ENCODE data around the gene RNF5. TPM values are rescaled to one million over a fixed set of nuclear protein-coding genes. Genes with fewer than 3 reads are reported as not detected.

The RNF5 gene
- total and polyA plus RNA-seq, 9 of the 15 experiments (the other 6 are each of a cell fraction or from before 2014, with no cell fraction given) = 62.2 to 245 (median 129) TPM

GRCh38 chr6:32215617-32216016 is 37.4 kb downstream of the RNF5 start:
- Histone ChIP-seq H3K9me1 (ENCODE audit: control insufficient read depth, insufficient read depth, low read length) (no peaks in the 10 kb centered on the region), H2AFZ (ENCODE audit: low read depth, low read length) (peak overlapping the region; percentile 33; the same call in 1 of the 2 replicates), H3K4me2 (ENCODE audit: insufficient read depth, low read length) (no peak overlapping the region; the same call in 1 of the 2 replicates), H3K27me3 (ENCODE audit: control insufficient read depth in 2 of 2, insufficient read depth in 2 of 2, low read length in 2 of 2) (peaks cover 7 to 32% of the 10 kb centered on the region in 2 experiments; a peak in 3 of 5 replicates), H3K9ac (ENCODE audit: insufficient read depth in 1 of 2, low read depth in 2 of 2, low read length in 2 of 2) (no peak overlapping the region), H3K79me2 (ENCODE audit: control insufficient read depth, insufficient read depth, low read length) (no peaks in the 10 kb centered on the region), H3K4me3 (no peak overlapping the region), H3K4me1 (replicated peaks in 1 of 2; ENCODE audit: control insufficient read depth in 2 of 2, insufficient read depth in 2 of 2, low read length in 2 of 2) (peaks cover 8 to 15% of the 10 kb centered on the region in 2 experiments; a peak in 4 of 5 replicates), H3K36me3 (ENCODE audit: control insufficient read depth, insufficient read depth, low read length) (no peaks in the 10 kb centered on the region), H3K27ac (ENCODE audit: extremely low read depth, low read depth, low read length) (no peak overlapping the region), H4K20me1 (replicated peaks; ENCODE audit: control insufficient read depth, insufficient read depth, low read length) (no peaks in the 10 kb centered on the region), H3K9me3 (replicated peaks; ENCODE audit: control insufficient read depth, insufficient read depth, low read depth, low read length) (no peaks in the 10 kb centered on the region)
- no CpG with 5 or more reads among the region's 4 CpGs for WGBS (ENCODE audit: insufficient coverage, low coverage, missing lambda C conversion rate)
- DNase-seq (ENCODE audit: extremely low read depth in 1 of 4, low spot score in 3 of 4) = no peak
- BruUV-seq (replicated peaks) = no TSS peak
- in situ Hi-C loops (cut with MboI) (no loop called here), intact Hi-C loops (cut with micrococcal nuclease) (no loop called here)
- FAIRE-seq = no peak
- CTCF ChIA-PET (ENCODE audit: low intra/inter-chr PET ratio) = no interaction called here
- ATAC-seq = no peak
- POLR2A ChIA-PET = interaction anchor here (0.5 to 1.1 kb wide), 2 partner anchors 10 to 99 kb away, joined by 3 to 4 read pairs; no protein-coding TSS in a partner anchor
- TF ChIP-seq ZNF512 (tag; IDR thresholded peaks at IDR 0.05) (peak; percentile 88), ZEB2 (IDR thresholded peaks at IDR 0.05) (peak; percentile 37; the same call in 1 of the 2 replicates), E2F1 (CRISPR knock-in tag; IDR thresholded peaks at IDR 0.05) (no peak), FOXM1 (IDR thresholded peaks at IDR 0.05; ENCODE audit: low read depth) (no peak), FOXM1 (CRISPR knock-in tag; IDR thresholded peaks at IDR 0.05; ENCODE audit: low read depth) (no peak), MLLT1 (IDR thresholded peaks at IDR 0.05) (peak in 1 of 2 experiments; percentile 29; a peak in 1 of 4 replicates), ZNF583 (CRISPR knock-in tag; IDR thresholded peaks at IDR 0.05) (no peak), ZNF384 (IDR thresholded peaks at IDR 0.05; ENCODE audit: low read depth, low read length) (no peak), HIVEP1 (CRISPR knock-in tag; IDR thresholded peaks at IDR 0.05) (no peak), YBX1 (IDR thresholded peaks at IDR 0.05) (0 out of 2 replicates have a peak, but pooled peaks have one; percentile 43), MTA1 (IDR thresholded peaks at IDR 0.05; ENCODE audit: borderline replicate concordance) (no peak), NR2C1 (IDR thresholded peaks at IDR 0.05) (0 out of 2 replicates have a peak, but pooled peaks have one; percentile 18), NR2C1 (tag; IDR thresholded peaks at IDR 0.05) (no peak), ZSCAN32 (CRISPR knock-in tag; IDR thresholded peaks at IDR 0.05) (no peak), MTA2 (IDR thresholded peaks at IDR 0.05; ENCODE audit: low read depth) (peak; percentile 25; the same call in 1 of the 2 replicates), SRSF7 (optimal IDR thresholded peaks at IDR 0.05; ENCODE audit: low read depth, low read length) (no peak), HDGF (IDR thresholded peaks at IDR 0.05) (peak; percentile 84; the same call in 1 of the 2 replicates), ZNF224 (CRISPR knock-in tag; IDR thresholded peaks at IDR 0.05) (no peak), ZNF143 (CRISPR knock-in tag; IDR thresholded peaks at IDR 0.05) (no peak), LARP7 (IDR thresholded peaks at IDR 0.05) (peak; percentile 69; the same call in 1 of the 2 replicates), HBP1 (CRISPR knock-in tag; IDR thresholded peaks at IDR 0.05) (peak; percentile 74)

Measured in K562 (cell line).